HepG2 (cell line): ENCODE data around the gene JPH2.

Source experiments
- HDAC1 ChIP-seq: sonication (generic); formaldehyde crosslinking; IDR thresholded peaks from 2 replicates; pipeline ENCODE4 v1.5.1; 2020; ENCODE audit warnings: mild to moderate bottlenecking, missing genetic modification reagents
- MEIS2 ChIP-seq: sonication (generic); formaldehyde crosslinking; IDR thresholded peaks from 2 replicates; pipeline ENCODE4 v1.9.0; 2021; ENCODE audit warnings: mild to moderate bottlenecking, missing genetic modification reagents
- MIER2 ChIP-seq: IDR thresholded peaks from 2 replicates; pipeline ENCODE4 v1.6.1; 2016; ENCODE audit warnings: missing biosample characterization, missing genetic modification reagents
- POLR2A ChIP-seq, 2 experiments: IDR thresholded peaks; 2 replicates each; pipeline ENCODE4 v1.6.1; 2011; ENCODE audit warnings: low read depth in 2 of 2, low read length in 2 of 2, mild to moderate bottlenecking in 1 of 2, moderate library complexity in 1 of 2; ENCODE audit not compliant: insufficient read depth in 1 of 2

- TF ChIP-seq MIER2 (CRISPR knock-in tag), result no peak
- TF ChIP-seq POLR2A (IDR thresholded peaks at IDR 0.05; ENCODE audit: insufficient read depth in 1 of 2, low read depth in 2 of 2, low read length in 2 of 2), result no peak
- TF ChIP-seq HDAC1, result no peak
- no peak for TF ChIP-seq MEIS2 (CRISPR knock-in tag)
These were observed 113.8 kb downstream of the JPH2 start for GRCh38 chr20:44073011-44073674.
